ENCODE results near the gene PSRC1. TPM values are rescaled to one million over a fixed set of nuclear protein-coding genes. Genes with fewer than 3 reads are reported as not detected.
A peak's percentile ranks its signal among the peaks of the same experiment; 100 is the strongest.

PSRC1 gene
- total RNA-seq, 2 donors from 2014 or later, result 38.5 to 72.7 TPM

- Mint-ChIP-seq H3K4me1 (peaks cover 5% of the 10 kb centered on the region), H3K27ac (no peak overlapping the region), H3K9me3 (peaks cover 1% of the 10 kb centered on the region), H3K27me3 (ENCODE audit: insufficient read depth) (no peaks in the 10 kb centered on the region), H3K36me3 (ENCODE audit: low read depth) (peaks cover 14% of the 10 kb centered on the region), H3K4me3 (no peak overlapping the region)
- 53 to 62% methylated on average over 21 to 29 of the region's 29 CpGs for whole genome bisulfite sequencing, 2 experiments (ENCODE audit: insufficient coverage in 1 of 2, insufficient read length in 1 of 2)
- H3K9me3 ChIP-seq (ENCODE audit: control insufficient read depth, low read length), result no peaks in the 10 kb centered on the region
- peak; percentile 100 for TF ChIP-seq CTCF (conservative IDR thresholded peaks at IDR 0.05)
- H3K9ac ChIP-seq (ENCODE audit: extremely low read depth, low read length, poor library complexity, severe bottlenecking), result no peak overlapping the region
- peaks cover 7% of the 10 kb centered on the region for H3K36me3 ChIP-seq (ENCODE audit: control insufficient read depth, insufficient read depth, low read length)
- H3K27ac ChIP-seq (ENCODE audit: low read depth, low read length), result no peak overlapping the region
- H3K4me1 ChIP-seq (ENCODE audit: control insufficient read depth, insufficient read depth, low read length), result peaks cover 2% of the 10 kb centered on the region
- peak; percentile 99 for DNase-seq
- no peak overlapping the region for H3K4me3 ChIP-seq (ENCODE audit: low read length)
- no peaks in the 10 kb centered on the region for H3K27me3 ChIP-seq (ENCODE audit: control insufficient read depth, insufficient read depth, low read length, poor library complexity, severe bottlenecking)
Measured at GRCh38 chr1:109263597-109264378, 19.2 kb downstream of the PSRC1 start.

GRCh38 chr1:109263234-109263596 lies 19.7 kb downstream of the PSRC1 start:
- H3K9ac ChIP-seq (ENCODE audit: extremely low read depth, low read length, poor library complexity, severe bottlenecking), result no peak overlapping the region
- peak overlapping the region; percentile 32 for H3K27ac ChIP-seq (ENCODE audit: low read depth, low read length)
- no peak overlapping the region for H3K4me3 Mint-ChIP-seq
- H3K4me1 Mint-ChIP-seq, result peaks cover 5% of the 10 kb centered on the region
- no peak overlapping the region for H3K27ac Mint-ChIP-seq
- TF ChIP-seq CTCF (conservative IDR thresholded peaks at IDR 0.05), result no peak
- DNase-seq, result no peak
- WGBS, 2 experiments (ENCODE audit: insufficient coverage in 1 of 2, insufficient read length in 1 of 2), result 82 to 90% methylated on average over 9 to 12 of the region's 12 CpGs
- H3K36me3 Mint-ChIP-seq (ENCODE audit: low read depth), result peaks cover 9% of the 10 kb centered on the region
- no peaks in the 10 kb centered on the region for H3K27me3 Mint-ChIP-seq (ENCODE audit: insufficient read depth)
- no peaks in the 10 kb centered on the region for H3K9me3 ChIP-seq (ENCODE audit: control insufficient read depth, low read length)
- H3K9me3 Mint-ChIP-seq, result peaks cover 1% of the 10 kb centered on the region
- H3K4me1 ChIP-seq (ENCODE audit: control insufficient read depth, insufficient read depth, low read length), result peaks cover 2% of the 10 kb centered on the region
- no peaks in the 10 kb centered on the region for H3K27me3 ChIP-seq (ENCODE audit: control insufficient read depth, insufficient read depth, low read length, poor library complexity, severe bottlenecking)
- peaks cover 4% of the 10 kb centered on the region for H3K36me3 ChIP-seq (ENCODE audit: control insufficient read depth, insufficient read depth, low read length)
- no peak overlapping the region for H3K4me3 ChIP-seq (ENCODE audit: low read length)

- DNase-seq, result no peak
- H3K9me3 ChIP-seq (ENCODE audit: control insufficient read depth, low read length), result no peaks in the 10 kb centered on the region
- no peak overlapping the region for H3K4me3 ChIP-seq (ENCODE audit: low read length)
- no peaks in the 10 kb centered on the region for H3K27me3 ChIP-seq (ENCODE audit: control insufficient read depth, insufficient read depth, low read length, poor library complexity, severe bottlenecking)
- Mint-ChIP-seq H3K27ac (no peak overlapping the region), H3K4me1 (peaks cover 5% of the 10 kb centered on the region), H3K36me3 (ENCODE audit: low read depth) (peaks cover 5% of the 10 kb centered on the region), H3K27me3 (ENCODE audit: insufficient read depth) (no peaks in the 10 kb centered on the region), H3K9me3 (no peaks in the 10 kb centered on the region), H3K4me3 (no peak overlapping the region)
- H3K9ac ChIP-seq (ENCODE audit: extremely low read depth, low read length, poor library complexity, severe bottlenecking), result no peak overlapping the region
- H3K27ac ChIP-seq (ENCODE audit: low read depth, low read length), result peak overlapping the region; percentile 32
- H3K4me1 ChIP-seq (ENCODE audit: control insufficient read depth, insufficient read depth, low read length), result peaks cover 2% of the 10 kb centered on the region
- no peak for TF ChIP-seq CTCF (conservative IDR thresholded peaks at IDR 0.05)
- WGBS, 2 experiments (ENCODE audit: insufficient coverage in 1 of 2, insufficient read length in 1 of 2), result 93 to 94% methylated on average over 19 to 22 of the region's 22 CpGs
- peaks cover 4% of the 10 kb centered on the region for H3K36me3 ChIP-seq (ENCODE audit: control insufficient read depth, insufficient read depth, low read length)
Measured at GRCh38 chr1:109262231-109263055, 20.5 kb downstream of the PSRC1 start.

All from endodermal cell (in vitro differentiated cells).